ENCODE measurements around the gene SRM.

The SRM gene

GRCh38 chr1:11013160-11013531 is 46.7 kb downstream of the SRM start:
- no peak for DNase-seq (ENCODE audit: low read depth)

DNA sequence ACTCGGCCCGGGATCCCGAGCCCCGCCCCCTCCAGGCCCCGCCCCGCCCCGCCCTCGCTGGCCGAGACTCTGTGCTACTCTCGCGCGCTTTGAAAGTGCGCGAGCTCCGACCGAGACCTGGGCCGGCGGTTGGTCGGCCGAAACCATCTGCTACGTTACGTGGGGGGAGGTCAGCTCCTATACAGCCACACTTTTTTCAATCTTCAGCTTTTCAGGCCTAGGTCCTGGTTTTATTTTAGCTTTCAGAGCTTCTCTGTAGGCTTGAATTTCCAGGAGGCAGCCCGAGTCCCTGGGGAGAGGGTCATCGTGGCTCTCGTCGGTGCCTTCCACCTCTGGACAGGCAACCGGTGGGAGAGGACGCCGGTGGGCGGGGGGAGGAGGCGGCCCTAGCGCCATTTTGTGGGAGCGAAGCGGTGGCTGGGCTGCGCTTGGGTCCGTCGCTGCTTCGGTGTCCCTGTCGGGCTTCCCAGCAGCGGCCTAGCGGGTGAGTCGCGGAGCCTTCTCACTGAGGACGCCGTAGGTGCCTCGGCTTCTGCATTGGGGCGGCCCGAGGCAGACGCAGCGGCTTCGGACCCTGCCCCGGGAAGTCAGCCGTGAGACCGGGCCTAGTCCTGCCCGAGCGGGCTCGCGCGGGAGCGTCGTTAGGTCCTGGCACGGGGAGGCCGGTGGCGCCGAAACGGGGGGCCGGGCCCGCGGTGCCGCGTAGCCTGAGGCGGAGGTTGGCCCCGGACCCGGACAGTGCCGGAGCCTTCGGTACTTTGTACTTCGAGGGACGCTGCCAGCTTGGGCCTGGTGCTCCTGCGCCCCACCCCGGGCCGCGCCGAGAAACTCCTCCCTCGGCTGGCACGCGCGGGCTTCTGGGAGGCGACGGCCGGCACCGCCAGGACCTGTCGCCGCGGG is 47.3 kb downstream of the SRM start, which contains the start of gene TARDBP:
TSS of gene TARDBP (plus strand) at position 395 of the 900 bp plus-strand sequence. CDS start 1,074 bp downstream, outside the sequence.
- peak; percentile 84 for DNase-seq (ENCODE audit: low read depth)
